BJ (cell line): ENCODE data around the gene PFAS. TPM values are rescaled to one million over a fixed set of nuclear protein-coding genes. Genes with fewer than 3 reads are reported as not detected.

Source experiments
- CTCF ChIA-PET: fragments of 350-600 bp; formaldehyde crosslinking; extraction: SDS; loops from one replicate; lab custom pipeline; 2021; ENCODE audit warnings: antibody characterized with exemption, inconsistent platforms; lab: Yijun Ruan, JAX
- POLR2A ChIA-PET: fragments of 300-600 bp; sonication (Branson Sonifier 250); formaldehyde crosslinking; extraction: SDS; loops from one replicate; lab custom pipeline; 2021; ENCODE audit warnings: antibody characterized with exemption; lab: Charles Lee
- DNase-seq: peaks from one replicate; pipeline ENCODE4 v3.0.0-alpha.2; 2011; ENCODE audit warnings: low read depth
- H3K27me3 ChIP-seq: 2 replicates; pipeline ENCODE4 v1.6.0; 2011; ENCODE audit warnings: low read length; ENCODE audit not compliant: control insufficient read depth, insufficient read depth
- H3K36me3 ChIP-seq: 2 replicates; pipeline ENCODE4 v1.5.1; 2011; ENCODE audit warnings: low read length; ENCODE audit not compliant: control insufficient read depth, insufficient read depth
- H3K4me3 ChIP-seq: 2 replicates; pipeline ENCODE4 v1.5.1; 2011; ENCODE audit warnings: low read depth, mild to moderate bottlenecking, control low read depth, low read length
- CTCF ChIP-seq: IDR thresholded peaks from 2 replicates; pipeline ENCODE4 v1.5.1; 2011; ENCODE audit warnings: low read depth, mild to moderate bottlenecking, control low read depth, inconsistent platforms, low read length, moderate library complexity; ENCODE audit not compliant: insufficient read depth
- polyA plus RNA-seq: library from polyadenylated mRNA; depleted of rRNA; stranded (reverse); fragments of >200 nt; gene quantifications from 2 replicates; pipeline ENCODE4 v1.2.3, GENCODE V29; 2011

PFAS gene
- polyA plus RNA-seq, 1 experiment = 15.6 TPM

DNA sequence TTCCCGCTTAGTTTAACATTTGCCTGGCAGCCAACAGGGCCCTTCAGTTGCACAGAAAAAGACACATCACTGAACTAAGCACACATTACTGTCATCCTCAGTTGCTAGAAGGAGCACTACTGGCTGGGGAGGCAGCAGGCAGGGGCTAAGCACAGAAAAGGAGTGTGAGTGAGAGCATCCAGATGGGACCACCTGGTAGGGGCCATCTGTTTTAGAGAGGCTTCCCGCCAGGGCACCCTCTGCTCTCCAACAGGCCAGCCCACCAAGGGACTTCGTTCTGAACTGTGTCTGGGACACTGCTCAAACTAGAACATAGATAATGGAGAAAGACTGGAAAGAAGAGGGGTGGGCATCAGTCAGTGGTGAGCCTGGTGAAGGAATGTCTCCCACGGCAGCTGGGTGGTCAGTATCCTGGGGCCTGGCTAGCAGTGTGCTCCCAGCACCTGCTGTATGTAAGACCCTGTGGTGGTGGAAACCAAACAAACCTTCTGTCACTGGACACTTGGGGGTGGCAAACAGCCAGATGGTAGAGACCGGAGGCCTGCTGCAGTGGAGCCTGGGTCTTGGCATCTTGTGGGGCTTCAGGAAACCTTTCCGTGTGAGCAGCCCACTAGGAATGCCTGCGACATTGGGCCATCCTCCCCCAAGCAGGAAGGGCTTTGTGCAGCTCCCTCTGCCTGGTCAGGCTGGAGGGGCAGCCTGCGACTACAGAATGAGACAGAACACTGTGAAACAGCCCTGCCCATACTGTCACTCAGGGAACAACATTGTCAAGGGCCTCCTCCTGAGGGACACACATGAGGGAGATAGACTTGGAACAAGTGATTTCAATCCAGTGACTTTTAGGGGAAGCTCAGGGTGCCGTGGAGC lies 26.6 kb downstream of the PFAS start:
- Histone ChIP-seq H3K4me3 (no peak overlapping the region), H3K36me3 (peaks cover 1% of the 10 kb centered on the region; the same call in 1 of the 2 replicates), H3K27me3 (no peaks in the 10 kb centered on the region)
- ChIA-PET POLR2A (no interaction called here), CTCF (interaction anchor here (1.0 kb wide), 1 partner anchor 35 kb away, joined by 4 read pairs; no protein-coding TSS in a partner anchor)
- no peak for TF ChIP-seq CTCF
- no peak for DNase-seq

GRCh38 chr17:8277317-8277716 lies 28.2 kb downstream of the PFAS start:
- CTCF ChIA-PET = interaction anchor here (0.8 kb wide), 1 partner anchor 25 kb away, joined by 3 read pairs; no protein-coding TSS in a partner anchor
- no peaks in the 10 kb centered on the region for H3K36me3 ChIP-seq
- TF ChIP-seq CTCF = no peak
- no peak for DNase-seq
- H3K4me3 ChIP-seq = no peak overlapping the region
- POLR2A ChIA-PET = no interaction called here
- H3K27me3 ChIP-seq = no peaks in the 10 kb centered on the region

- Histone ChIP-seq H3K27me3 (no peaks in the 10 kb centered on the region), H3K36me3 (no peaks in the 10 kb centered on the region; the same call in 1 of the 2 replicates), H3K4me3 (no peak overlapping the region)
- ChIA-PET CTCF (no interaction called here), POLR2A (no interaction called here)
- no peak for TF ChIP-seq CTCF
- DNase-seq = no peak
These were observed 33.3 kb downstream of the PFAS start for GRCh38 chr17:8282345-8282744.

DNA sequence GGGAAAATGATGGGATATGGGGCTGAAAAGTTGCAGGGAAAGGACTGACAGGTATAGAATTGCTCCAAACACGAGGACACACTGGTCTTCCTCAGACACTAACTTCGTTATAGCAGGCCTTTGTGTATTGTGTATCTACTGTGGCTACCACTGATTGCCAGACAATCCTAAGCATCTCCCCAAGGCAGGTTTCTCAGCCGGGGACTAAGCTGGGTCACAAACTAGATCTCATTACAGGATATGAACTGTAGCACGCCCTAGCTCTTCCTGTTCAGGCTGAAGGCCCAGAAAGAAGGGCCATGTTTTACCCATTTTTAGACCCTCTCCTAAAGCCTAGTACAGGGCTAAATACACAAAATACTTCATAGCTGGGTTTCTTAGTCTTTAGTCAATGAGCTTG lies 34.3 kb downstream of the PFAS start:
- DNase-seq = no peak
- ChIA-PET CTCF (interaction anchor here (0.7 to 1.3 kb wide), 2 partner anchors 165 to 223 kb away, joined by 3 read pairs; partner anchors contain the start of gene ALOXE3), POLR2A (no interaction called here)
- Histone ChIP-seq H3K27me3 (no peaks in the 10 kb centered on the region), H3K36me3 (no peaks in the 10 kb centered on the region; the same call in 1 of the 2 replicates), H3K4me3 (no peak overlapping the region)
- TF ChIP-seq CTCF = no peak

- Histone ChIP-seq H3K27me3 (no peaks in the 10 kb centered on the region), H3K36me3 (no peaks in the 10 kb centered on the region; the same call in 1 of the 2 replicates), H3K4me3 (no peak overlapping the region)
- CTCF ChIA-PET = interaction anchor here (1.3 kb wide), 1 partner anchor 166 kb away, joined by 3 read pairs; the partner anchor contains the start of gene ALOXE3
- DNase-seq = no peak
- TF ChIP-seq CTCF = no peak
- POLR2A ChIA-PET = no interaction called here
These were observed 35.0 kb downstream of the PFAS start for GRCh38 chr17:8284126-8284525.
